Measurements from ENCODE around the gene SMARCA2.

SMARCA2 gene

GRCh38 chr9:2026220-2026997 lies 11.3 kb downstream of the SMARCA2 start:
- TF ChIP-seq FOXP2 (optimal IDR thresholded peaks at IDR 0.05; ENCODE audit: borderline replicate concordance, extremely low read depth, extremely low read length, insufficient read depth) (no peak), SIN3A (IDR thresholded peaks at IDR 0.05; ENCODE audit: borderline replicate concordance, insufficient read depth, low read length) (no peak), POLR2AphosphoS5 (IDR thresholded peaks at IDR 0.05; ENCODE audit: low read depth, low read length) (no peak), REST (IDR thresholded peaks at IDR 0.05; ENCODE audit: insufficient read depth in 1 of 2, low read depth in 2 of 2, low read length in 2 of 2) (no peak), TAF1 (IDR thresholded peaks at IDR 0.05; ENCODE audit: borderline replicate concordance, insufficient read depth, low read length) (no peak)

GRCh38 chr9:2027543-2028160 lies 12.5 kb downstream of the SMARCA2 start:
- no peak for TF ChIP-seq POLR2AphosphoS5 (IDR thresholded peaks at IDR 0.05; ENCODE audit: low read depth, low read length)
- TF ChIP-seq FOXP2 (optimal IDR thresholded peaks at IDR 0.05; ENCODE audit: borderline replicate concordance, extremely low read depth, extremely low read length, insufficient read depth): no peak
- TF ChIP-seq SIN3A (IDR thresholded peaks at IDR 0.05; ENCODE audit: borderline replicate concordance, insufficient read depth, low read length): no peak
- no peak for TF ChIP-seq REST (IDR thresholded peaks at IDR 0.05; ENCODE audit: insufficient read depth in 1 of 2, low read depth in 2 of 2, low read length in 2 of 2)
- no peak for TF ChIP-seq TAF1 (IDR thresholded peaks at IDR 0.05; ENCODE audit: borderline replicate concordance, insufficient read depth, low read length)

- TF ChIP-seq TAF1 (IDR thresholded peaks at IDR 0.05; ENCODE audit: borderline replicate concordance, insufficient read depth, low read length): no peak
- no peak for TF ChIP-seq POLR2AphosphoS5 (IDR thresholded peaks at IDR 0.05; ENCODE audit: low read depth, low read length)
- TF ChIP-seq SIN3A (IDR thresholded peaks at IDR 0.05; ENCODE audit: borderline replicate concordance, insufficient read depth, low read length): no peak
- TF ChIP-seq REST (IDR thresholded peaks at IDR 0.05; ENCODE audit: insufficient read depth in 1 of 2, low read depth in 2 of 2, low read length in 2 of 2): no peak
- TF ChIP-seq FOXP2 (optimal IDR thresholded peaks at IDR 0.05; ENCODE audit: borderline replicate concordance, extremely low read depth, extremely low read length, insufficient read depth): no peak
Observed at GRCh38 chr9:2028888-2029287, 13.7 kb downstream of the SMARCA2 start.

- TF ChIP-seq TAF1 (IDR thresholded peaks at IDR 0.05; ENCODE audit: borderline replicate concordance, insufficient read depth, low read length) (no peak), REST (IDR thresholded peaks at IDR 0.05; ENCODE audit: insufficient read depth in 1 of 2, low read depth in 2 of 2, low read length in 2 of 2) (no peak), FOXP2 (optimal IDR thresholded peaks at IDR 0.05; ENCODE audit: borderline replicate concordance, extremely low read depth, extremely low read length, insufficient read depth) (no peak), POLR2AphosphoS5 (IDR thresholded peaks at IDR 0.05; ENCODE audit: low read depth, low read length) (no peak), SIN3A (IDR thresholded peaks at IDR 0.05; ENCODE audit: borderline replicate concordance, insufficient read depth, low read length) (no peak)
Observed at GRCh38 chr9:2029666-2030170, 14.6 kb downstream of the SMARCA2 start.
